A673 (cell line): ENCODE data around the gene UXS1. TPM values are rescaled to one million over a fixed set of nuclear protein-coding genes. Genes with fewer than 3 reads are reported as not detected.

Source experiments
- BruUV-seq: library from RNA; stranded (reverse); fragments of 400-500 nt; replicated peaks from 2 replicates; lab custom pipeline; 2021; lab: Mats Ljungman, UMichigan
- CTCF ChIA-PET: fragments of 300-600 bp; sonication (Branson Sonifier 250); formaldehyde crosslinking; loops from one replicate; lab custom pipeline; 2022; ENCODE audit warnings: antibody characterized with exemption; lab: Charles Lee
- POLR2A ChIA-PET: fragments of 300-600 bp; sonication (Branson Sonifier 250); formaldehyde crosslinking; loops from one replicate; lab custom pipeline; 2022; ENCODE audit warnings: antibody characterized with exemption; ENCODE audit not compliant: low non-redundant PET; lab: Charles Lee
- DNase-seq: peaks from one replicate; pipeline ENCODE4 v3.0.0-alpha.2; 2015; ENCODE audit warnings: low spot score
- H3K27ac ChIP-seq: fragments of 200-600 bp; sonication (generic); 2 replicates; pipeline ENCODE4 v1.5.1; 2016; ENCODE audit warnings: mixed run types, low read depth, mild to moderate bottlenecking, mixed read lengths, antibody characterized with exemption, low read length; ENCODE audit not compliant: poor library complexity, severe bottlenecking
- H3K27me3 ChIP-seq: fragments of 200-600 bp; sonication (generic); replicated peaks from 2 replicates; pipeline ENCODE4 v1.6.1; 2017; ENCODE audit warnings: mixed run types, low read depth, mild to moderate bottlenecking, mixed read lengths, antibody characterized with exemption, low read length; ENCODE audit not compliant: insufficient read depth, poor library complexity
- H3K36me3 ChIP-seq: fragments of 200-600 bp; sonication (generic); 2 replicates; pipeline ENCODE4 v1.6.1; 2016; ENCODE audit warnings: mixed run types, mild to moderate bottlenecking, mixed read lengths, antibody characterized with exemption, low read length; ENCODE audit not compliant: insufficient read depth, poor library complexity, severe bottlenecking
- H3K4me1 ChIP-seq: fragments of 200-600 bp; sonication (generic); 2 replicates; pipeline ENCODE4 v1.6.1; 2017; ENCODE audit warnings: mixed run types, mild to moderate bottlenecking, mixed read lengths, antibody characterized with exemption, low read length; ENCODE audit not compliant: insufficient read depth, poor library complexity, severe bottlenecking
- H3K4me3 ChIP-seq: fragments of 200-600 bp; sonication (generic); 2 replicates; pipeline ENCODE4 v1.5.1; 2016; ENCODE audit warnings: low read depth, mixed run types, mild to moderate bottlenecking, mixed read lengths, low read length; ENCODE audit not compliant: poor library complexity, severe bottlenecking
- H3K9me3 ChIP-seq: fragments of 200-600 bp; sonication (generic); 2 replicates; pipeline ENCODE4 v1.6.1; 2016; ENCODE audit warnings: mixed run types, low read depth, mild to moderate bottlenecking, mixed read lengths, antibody characterized with exemption, low read length; ENCODE audit not compliant: poor library complexity, severe bottlenecking
- EZH2 ChIP-seq: fragments of 200-600 bp; sonication (generic); IDR thresholded peaks from 2 replicates; pipeline ENCODE4 v1.6.1; 2017; ENCODE audit warnings: borderline replicate concordance, low read depth, mild to moderate bottlenecking, mixed read lengths, antibody characterized with exemption, low read length; ENCODE audit not compliant: poor library complexity, severe bottlenecking
- intact Hi-C: fragments of 100-400 bp; cut with micrococcal nuclease; formaldehyde crosslinking; loops from one replicate; pipeline ENCODE4 v1.10.0; 2022; ENCODE audit not compliant: unreplicated experiment
- total RNA-seq: library from RNA; stranded (reverse); gene quantifications from 2 replicates; pipeline ENCODE4 v1.2.3, GENCODE V29; 2021
- TF ChIP-seq, protein P1 (sequence below): fragments of 300-800, 200-600 bp; sonication (generic); conservative IDR thresholded peaks from 2 replicates; pipeline ENCODE4 v1.5.1; 2017; ENCODE audit warnings: low read depth, mild to moderate bottlenecking, antibody characterized with exemption, low read length, moderate library complexity, mixed read lengths

UXS1 gene
- total RNA-seq, 1 experiment from 2014 or later, result 48.6 TPM

DNA sequence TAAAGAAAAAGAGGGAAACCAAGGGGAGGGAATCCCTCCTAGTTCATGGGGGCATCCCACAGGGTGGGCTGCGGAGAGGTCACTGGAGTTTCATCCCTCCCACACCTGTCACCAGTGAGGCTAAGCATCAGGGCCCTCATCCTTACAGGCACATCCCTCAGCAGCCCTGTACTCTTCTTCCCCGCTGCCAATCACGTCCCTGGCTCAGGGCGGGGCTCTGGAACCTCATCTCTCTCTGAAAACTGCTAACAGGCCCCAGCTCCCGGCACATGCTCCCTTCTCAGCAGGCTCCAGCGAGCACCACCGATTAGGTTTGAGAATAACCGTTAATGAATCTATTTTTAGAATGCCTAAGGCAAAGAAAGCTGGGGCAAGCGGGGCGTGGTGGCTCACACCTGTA lies 13.0 kb downstream of the UXS1 start:
- H3K27ac ChIP-seq, result no peak overlapping the region
- BruUV-seq, result no TSS peak
- no peaks in the 10 kb centered on the region for H3K36me3 ChIP-seq
- no peaks in the 10 kb centered on the region for H3K27me3 ChIP-seq
- DNase-seq, result no peak
- intact Hi-C loops, result no loop called here
- no peaks in the 10 kb centered on the region for H3K9me3 ChIP-seq
- ChIA-PET CTCF (no interaction called here), POLR2A (interaction anchor here (0.7 kb wide), 1 partner anchor 380 kb away, joined by 3 read pairs; no protein-coding TSS in a partner anchor)
- H3K4me1 ChIP-seq, result no peaks in the 10 kb centered on the region
- TF ChIP-seq EZH2, result no peak
- TF ChIP-seq, protein P1, sequence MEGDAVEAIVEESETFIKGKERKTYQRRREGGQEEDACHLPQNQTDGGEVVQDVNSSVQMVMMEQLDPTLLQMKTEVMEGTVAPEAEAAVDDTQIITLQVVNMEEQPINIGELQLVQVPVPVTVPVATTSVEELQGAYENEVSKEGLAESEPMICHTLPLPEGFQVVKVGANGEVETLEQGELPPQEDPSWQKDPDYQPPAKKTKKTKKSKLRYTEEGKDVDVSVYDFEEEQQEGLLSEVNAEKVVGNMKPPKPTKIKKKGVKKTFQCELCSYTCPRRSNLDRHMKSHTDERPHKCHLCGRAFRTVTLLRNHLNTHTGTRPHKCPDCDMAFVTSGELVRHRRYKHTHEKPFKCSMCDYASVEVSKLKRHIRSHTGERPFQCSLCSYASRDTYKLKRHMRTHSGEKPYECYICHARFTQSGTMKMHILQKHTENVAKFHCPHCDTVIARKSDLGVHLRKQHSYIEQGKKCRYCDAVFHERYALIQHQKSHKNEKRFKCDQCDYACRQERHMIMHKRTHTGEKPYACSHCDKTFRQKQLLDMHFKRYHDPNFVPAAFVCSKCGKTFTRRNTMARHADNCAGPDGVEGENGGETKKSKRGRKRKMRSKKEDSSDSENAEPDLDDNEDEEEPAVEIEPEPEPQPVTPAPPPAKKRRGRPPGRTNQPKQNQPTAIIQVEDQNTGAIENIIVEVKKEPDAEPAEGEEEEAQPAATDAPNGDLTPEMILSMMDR, result no peak
- no peak overlapping the region for H3K4me3 ChIP-seq

DNA sequence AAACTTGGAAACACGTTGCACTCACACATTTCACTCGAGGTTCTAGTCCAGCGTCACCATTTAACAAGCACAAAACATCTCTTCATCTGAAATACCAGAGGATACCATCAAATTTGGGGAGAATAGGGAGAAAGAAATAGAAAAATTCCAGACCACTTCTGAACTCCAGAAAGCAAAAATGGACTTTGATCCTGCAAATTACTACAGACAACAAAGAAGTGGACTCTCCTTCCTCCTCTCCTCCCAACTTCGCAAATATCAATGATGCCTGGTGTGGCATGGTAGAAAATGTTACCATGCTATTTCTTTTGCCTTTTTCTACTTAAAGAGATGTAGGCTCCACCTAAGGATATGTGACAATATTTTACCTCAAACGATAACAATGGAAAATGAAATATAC lies 13.5 kb downstream of the UXS1 start:
- no peaks in the 10 kb centered on the region for H3K9me3 ChIP-seq
- intact Hi-C loops, result no loop called here
- DNase-seq, result no peak
- H3K36me3 ChIP-seq, result no peaks in the 10 kb centered on the region
- no peak for TF ChIP-seq EZH2
- TF ChIP-seq, protein P1, result no peak
- no peaks in the 10 kb centered on the region for H3K4me1 ChIP-seq
- BruUV-seq, result no TSS peak
- H3K27ac ChIP-seq, result no peak overlapping the region
- ChIA-PET POLR2A (no interaction called here), CTCF (no interaction called here)
- no peak overlapping the region for H3K4me3 ChIP-seq
- H3K27me3 ChIP-seq, result no peaks in the 10 kb centered on the region

DNA sequence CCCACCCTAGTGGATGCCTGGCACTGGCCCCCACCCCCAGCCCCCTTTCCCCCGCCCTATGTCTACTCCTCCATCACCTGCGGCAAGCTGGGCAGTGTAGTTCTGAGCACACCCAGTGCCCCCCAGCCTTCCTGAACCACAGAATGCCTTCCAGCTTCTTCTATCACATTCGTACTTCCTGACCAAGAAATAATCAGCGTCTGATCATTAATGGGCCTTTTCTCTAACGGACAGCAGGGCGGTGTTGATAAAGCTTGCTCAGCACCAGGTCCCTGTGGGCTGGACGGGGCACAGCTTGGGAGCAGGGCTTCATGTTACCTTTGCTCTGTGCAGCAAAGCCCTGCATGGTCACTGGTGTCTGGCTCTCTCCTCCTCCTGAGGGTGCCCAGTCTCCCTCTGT lies 15.4 kb downstream of the UXS1 start:
- Histone ChIP-seq H3K36me3 (no peaks in the 10 kb centered on the region), H3K4me1 (no peaks in the 10 kb centered on the region), H3K27ac (no peak overlapping the region), H3K27me3 (no peaks in the 10 kb centered on the region), H3K9me3 (no peaks in the 10 kb centered on the region), H3K4me3 (no peak overlapping the region)
- intact Hi-C loops, result no loop called here
- TF ChIP-seq EZH2, result no peak
- TF ChIP-seq, protein P1, result no peak
- POLR2A ChIA-PET, result no interaction called here
- CTCF ChIA-PET, result no interaction called here
- BruUV-seq, result no TSS peak
- no peak for DNase-seq
